ENCODE data around the gene NEK7. TPM values are rescaled to one million over a fixed set of nuclear protein-coding genes. Genes with fewer than 3 reads are reported as not detected.

NEK7 gene
- total RNA-seq, 3 donors from 2014 or later = 82.3 to 187 (median 105) TPM

- Histone ChIP-seq H3K4me1 (no peaks in the 10 kb centered on the region), H3K27me3 (no peaks in the 10 kb centered on the region), H3K27ac (no peak overlapping the region), H3K36me3 (no peaks in the 10 kb centered on the region), H3K9me3 (no peaks in the 10 kb centered on the region), H3K4me3 (no peak overlapping the region)
- DNase-seq (ENCODE audit: low spot score in 2 of 2) = no peak
- intact Hi-C loops (cut with DNase I; ENCODE audit: low total_unique reads) = no loop called here
- no peak for TF ChIP-seq POLR2A (IDR thresholded peaks at IDR 0.05)
These were observed 45.4 kb downstream of the NEK7 start for GRCh38 chr1:198201956-198202784.

- no peak for DNase-seq (ENCODE audit: low spot score in 2 of 2)
- TF ChIP-seq POLR2AphosphoS5 (IDR thresholded peaks at IDR 0.05) = no peak
- no peak for TF ChIP-seq POLR2A (IDR thresholded peaks at IDR 0.05)
- no peak for TF ChIP-seq CTCF (IDR thresholded peaks at IDR 0.05)
- Histone ChIP-seq H3K9me3 (no peaks in the 10 kb centered on the region), H3K27ac (no peak overlapping the region), H3K27me3 (no peaks in the 10 kb centered on the region), H3K4me3 (no peak overlapping the region), H3K36me3 (no peaks in the 10 kb centered on the region), H3K4me1 (no peaks in the 10 kb centered on the region)
- intact Hi-C loops (cut with DNase I; ENCODE audit: low total_unique reads) = no loop called here
These were observed 46.6 kb downstream of the NEK7 start for GRCh38 chr1:198203434-198203833.

GRCh38 chr1:198205016-198205684, 48.4 kb downstream of the NEK7 start:
- Histone ChIP-seq H3K4me1 (no peaks in the 10 kb centered on the region), H3K4me3 (no peak overlapping the region), H3K9me3 (no peaks in the 10 kb centered on the region), H3K27me3 (no peaks in the 10 kb centered on the region), H3K27ac (no peak overlapping the region), H3K36me3 (no peaks in the 10 kb centered on the region)
- intact Hi-C loops (cut with DNase I; ENCODE audit: low total_unique reads) = no loop called here
- DNase-seq (ENCODE audit: low spot score in 2 of 2) = no peak
- TF ChIP-seq POLR2A (IDR thresholded peaks at IDR 0.05) = no peak
- TF ChIP-seq POLR2AphosphoS5 (IDR thresholded peaks at IDR 0.05) = no peak
- no peak for TF ChIP-seq CTCF (IDR thresholded peaks at IDR 0.05)

- intact Hi-C loops (cut with DNase I; ENCODE audit: low total_unique reads) = no loop called here
- no peaks in the 10 kb centered on the region for H3K9me3 ChIP-seq
- H3K4me3 ChIP-seq = no peak overlapping the region
- TF ChIP-seq POLR2A (IDR thresholded peaks at IDR 0.05) (no peak), CTCF (IDR thresholded peaks at IDR 0.05) (no peak), POLR2AphosphoS5 (IDR thresholded peaks at IDR 0.05) (no peak)
- DNase-seq (ENCODE audit: low spot score in 2 of 2) = no peak
- no peaks in the 10 kb centered on the region for H3K4me1 ChIP-seq
- no peaks in the 10 kb centered on the region for H3K36me3 ChIP-seq
- no peaks in the 10 kb centered on the region for H3K27me3 ChIP-seq
- H3K27ac ChIP-seq = no peak overlapping the region
These were observed 49.5 kb downstream of the NEK7 start for GRCh38 chr1:198206292-198206691.

- Histone ChIP-seq H3K36me3 (no peaks in the 10 kb centered on the region), H3K9me3 (peaks cover 0 to 9% of the 10 kb centered on the region in 2 donors), H3K27ac (no peak overlapping the region), H3K4me1 (no peaks in the 10 kb centered on the region), H3K27me3 (no peaks in the 10 kb centered on the region), H3K4me3 (no peak overlapping the region)
- DNase-seq (ENCODE audit: low spot score in 2 of 2) = no peak
- TF ChIP-seq CTCF (IDR thresholded peaks at IDR 0.05) (no peak), POLR2AphosphoS5 (IDR thresholded peaks at IDR 0.05) (no peak)
- intact Hi-C loops (cut with DNase I; ENCODE audit: low total_unique reads) = no loop called here
These were observed 54.9 kb downstream of the NEK7 start for GRCh38 chr1:198211696-198212095.
